Nephron (organoid): ENCODE data around the gene DOCK9.

ENCODE experiments used
- H3K27ac Mint-ChIP-seq, 3 experiments: 2 replicates each; pipeline ENCODE4 v1.8.0; 2020; ENCODE audit warnings: mixed read lengths in 3 of 3, mild to moderate bottlenecking in 2 of 3, moderate library complexity in 1 of 3
- H3K27me3 Mint-ChIP-seq: 2 replicates; pipeline ENCODE4 v1.8.0; 2021; ENCODE audit warnings: low read depth, mild to moderate bottlenecking, moderate library complexity, mixed read lengths
- H3K36me3 Mint-ChIP-seq: 2 replicates; pipeline ENCODE4 v1.8.0; 2020; ENCODE audit warnings: low read depth, mixed read lengths
- H3K4me1 Mint-ChIP-seq: 2 replicates; pipeline ENCODE4 v1.8.0; 2020; ENCODE audit warnings: mixed read lengths
- H3K4me3 Mint-ChIP-seq, 3 experiments: 2 replicates each; pipeline ENCODE4 v1.8.0; 2020; ENCODE audit warnings: mild to moderate bottlenecking in 3 of 3, mixed read lengths in 3 of 3, moderate library complexity in 2 of 3
- H3K9me3 Mint-ChIP-seq: 2 replicates; pipeline ENCODE4 v1.8.0; 2020; ENCODE audit warnings: mixed read lengths
- CTCF ChIP-seq, 3 experiments: fragments of 200-600 bp; sonication (generic); IDR thresholded peaks; one replicate each; pipeline ENCODE4 v1.5.0; 2021; ENCODE audit warnings: antibody characterized with exemption in 3 of 3; ENCODE audit not compliant: unreplicated experiment in 3 of 3

Gene DOCK9

GRCh38 chr13:98785405-98785804 is 192.5 kb downstream of the DOCK9 start:
- no peak for TF ChIP-seq CTCF (IDR thresholded peaks at IDR 0.05; ENCODE audit: unreplicated experiment in 3 of 3)
- H3K4me3 Mint-ChIP-seq: no peak overlapping the region
- H3K27me3 Mint-ChIP-seq: peaks cover 5% of the 10 kb centered on the region
- no peaks in the 10 kb centered on the region for H3K4me1 Mint-ChIP-seq
- no peak overlapping the region for H3K27ac Mint-ChIP-seq
- no peaks in the 10 kb centered on the region for H3K9me3 Mint-ChIP-seq
- no peaks in the 10 kb centered on the region for H3K36me3 Mint-ChIP-seq

DNA sequence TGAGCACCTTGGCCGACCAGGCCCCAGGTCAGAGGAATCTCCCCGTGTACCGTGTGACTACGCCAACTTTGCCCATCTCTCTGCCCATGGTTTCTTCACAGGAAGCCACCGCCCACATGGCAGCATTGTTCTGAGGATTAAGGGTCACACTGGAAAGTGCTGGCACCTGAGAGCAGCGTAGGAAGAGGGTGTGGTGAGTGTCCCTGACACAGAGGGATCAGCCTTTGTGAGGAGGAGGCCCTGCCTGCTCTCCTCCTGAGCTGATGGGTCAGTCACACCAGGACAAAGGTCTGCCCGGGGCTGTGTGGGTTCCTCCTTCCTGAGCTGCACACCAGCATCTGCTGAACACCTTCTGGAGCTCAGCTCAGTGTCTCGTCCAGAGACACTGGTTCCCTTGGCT is 193.2 kb downstream of the DOCK9 start:
- H3K4me3 Mint-ChIP-seq: no peak overlapping the region
- H3K27me3 Mint-ChIP-seq: peaks cover 5% of the 10 kb centered on the region
- H3K9me3 Mint-ChIP-seq: no peaks in the 10 kb centered on the region

DNA sequence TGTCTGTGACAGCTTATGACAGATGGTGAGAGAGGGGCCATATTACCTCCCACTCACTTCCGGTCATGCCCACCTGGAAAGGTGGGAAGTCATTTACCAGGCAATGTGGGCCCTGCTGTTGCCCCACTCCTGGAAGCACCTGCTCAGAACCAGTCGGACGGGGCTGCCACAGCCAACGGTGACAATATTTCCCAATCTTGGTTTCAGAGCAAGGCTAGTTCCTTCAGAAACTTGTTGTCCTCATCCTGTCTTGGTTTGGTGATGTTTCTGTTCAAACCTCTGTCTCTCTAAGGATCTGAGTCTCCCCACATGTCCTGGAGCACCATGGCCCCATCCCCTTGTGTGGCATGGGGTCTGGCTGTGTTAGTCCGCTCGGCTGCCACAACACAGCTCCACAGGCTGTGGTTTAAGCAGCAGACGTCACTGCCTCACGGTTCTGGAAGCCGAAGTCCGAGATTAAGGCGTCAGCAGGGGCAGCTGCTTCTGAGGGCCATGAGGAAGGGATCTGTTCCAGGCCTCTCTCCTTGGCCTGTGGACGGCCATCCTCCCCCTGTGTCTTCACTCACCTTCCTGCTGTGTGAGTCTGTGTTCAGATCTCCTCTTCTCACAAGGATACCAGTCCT is 193.9 kb downstream of the DOCK9 start:
- Mint-ChIP-seq H3K36me3 (no peaks in the 10 kb centered on the region), H3K27ac (no peak overlapping the region), H3K9me3 (no peaks in the 10 kb centered on the region), H3K4me3 (no peak overlapping the region), H3K4me1 (no peaks in the 10 kb centered on the region), H3K27me3 (peaks cover 5% of the 10 kb centered on the region)
- TF ChIP-seq CTCF (IDR thresholded peaks at IDR 0.05; ENCODE audit: unreplicated experiment in 3 of 3): no peak

More for the DNA sequence above, 193.2 kb downstream of the DOCK9 start:
- no peaks in the 10 kb centered on the region for H3K36me3 Mint-ChIP-seq
- H3K4me1 Mint-ChIP-seq: no peaks in the 10 kb centered on the region
- no peak overlapping the region for H3K27ac Mint-ChIP-seq
- no peak for TF ChIP-seq CTCF (IDR thresholded peaks at IDR 0.05; ENCODE audit: unreplicated experiment in 3 of 3)

- Mint-ChIP-seq H3K4me1 (no peaks in the 10 kb centered on the region), H3K27ac (no peak overlapping the region), H3K36me3 (no peaks in the 10 kb centered on the region), H3K4me3 (no peak overlapping the region), H3K27me3 (peaks cover 5% of the 10 kb centered on the region), H3K9me3 (no peaks in the 10 kb centered on the region)
- TF ChIP-seq CTCF (IDR thresholded peaks at IDR 0.05; ENCODE audit: unreplicated experiment in 3 of 3): no peak
These were observed 195.2 kb downstream of the DOCK9 start for GRCh38 chr13:98782654-98783053.

DNA sequence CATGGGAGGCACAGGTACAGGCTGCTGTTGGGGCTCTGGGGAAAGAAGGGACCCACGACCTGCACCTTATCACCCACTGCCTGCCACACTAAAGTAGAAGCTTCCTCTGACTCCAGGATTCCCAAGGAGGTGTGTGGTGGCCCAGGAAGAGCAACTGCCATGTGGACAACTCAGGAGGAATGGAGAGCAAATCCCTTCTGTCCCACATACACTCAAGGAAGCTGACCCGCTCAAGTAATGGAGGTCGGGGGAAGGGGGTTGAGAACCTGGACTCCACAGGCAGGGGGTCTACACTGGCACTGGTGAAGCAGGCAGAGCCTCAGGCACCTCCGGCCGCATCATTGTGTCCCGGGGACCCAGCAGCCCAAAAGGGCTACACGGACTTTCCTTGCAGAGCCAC is 196.0 kb downstream of the DOCK9 start:
- no peak overlapping the region for H3K27ac Mint-ChIP-seq
- no peaks in the 10 kb centered on the region for H3K9me3 Mint-ChIP-seq
- H3K27me3 Mint-ChIP-seq: peaks cover 5% of the 10 kb centered on the region
- TF ChIP-seq CTCF (IDR thresholded peaks at IDR 0.05; ENCODE audit: unreplicated experiment in 3 of 3): no peak
- no peaks in the 10 kb centered on the region for H3K36me3 Mint-ChIP-seq
- H3K4me3 Mint-ChIP-seq: no peak overlapping the region
- no peaks in the 10 kb centered on the region for H3K4me1 Mint-ChIP-seq

DNA sequence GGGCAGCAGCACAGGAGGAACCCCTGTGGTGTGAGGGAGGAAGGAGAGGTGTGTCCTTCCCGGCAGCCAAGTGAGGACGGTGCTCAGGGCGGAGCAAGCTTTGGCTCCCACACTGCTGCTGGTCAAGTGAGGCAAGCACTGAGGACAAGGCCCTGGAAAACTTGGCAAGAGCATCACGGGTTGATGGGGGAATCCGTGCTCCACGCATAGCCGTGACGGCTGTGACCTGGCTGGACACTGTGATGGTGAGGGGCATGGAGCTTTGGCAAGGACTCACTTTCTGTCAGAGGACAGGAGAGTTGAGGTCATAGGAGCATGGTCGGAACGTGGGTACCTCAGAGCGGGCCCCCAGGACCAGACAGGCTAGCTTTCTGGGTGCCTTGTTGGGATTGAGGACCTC is 196.4 kb downstream of the DOCK9 start:
- no peak overlapping the region for H3K27ac Mint-ChIP-seq
- H3K4me1 Mint-ChIP-seq: no peaks in the 10 kb centered on the region
- no peaks in the 10 kb centered on the region for H3K9me3 Mint-ChIP-seq
- H3K36me3 Mint-ChIP-seq: no peaks in the 10 kb centered on the region
- peaks cover 5% of the 10 kb centered on the region for H3K27me3 Mint-ChIP-seq
- H3K4me3 Mint-ChIP-seq: no peak overlapping the region
- no peak for TF ChIP-seq CTCF (IDR thresholded peaks at IDR 0.05; ENCODE audit: unreplicated experiment in 3 of 3)
